ENCODE measurements around the gene CSHL1.
"Not testable (repeated sequence)": the region's sequence is repeated elsewhere in the genome, so short reads cannot be mapped to it uniquely, and the experiment has no call there.

CSHL1 gene

GRCh38 chr17:63919311-63919723, 8.3 kb upstream of the CSHL1 start:
- no peak overlapping the region for H3K4me3 ChIP-seq (ENCODE audit: low read depth, low read length)
- peak; percentile 97 for TF ChIP-seq CTCF (IDR thresholded peaks at IDR 0.05; ENCODE audit: insufficient read depth, low read depth, low read length, missing control alignments)
- DNase-seq (ENCODE audit: low read depth): peak; percentile 89

- not testable (repeated sequence) for H3K4me3 ChIP-seq (ENCODE audit: low read depth, low read length); DNase-seq (ENCODE audit: low read depth)
Measured at GRCh38 chr17:63918789-63919305, 7.8 kb upstream of the CSHL1 start, which contains the start of gene GH1. GH1 (minus strand) TSS chr17:63918839; CDS start chr17:63918776, 63 bp downstream.

- no peak for DNase-seq (ENCODE audit: low read depth)
- no peak for TF ChIP-seq CTCF (IDR thresholded peaks at IDR 0.05; ENCODE audit: insufficient read depth, low read depth, low read length, missing control alignments)
- H3K4me3 ChIP-seq (ENCODE audit: low read depth, low read length): no peak overlapping the region
Measured at GRCh38 chr17:63918305-63918704, 7.2 kb upstream of the CSHL1 start.

- DNase-seq (ENCODE audit: low read depth): no peak
- TF ChIP-seq CTCF (IDR thresholded peaks at IDR 0.05; ENCODE audit: insufficient read depth, low read depth, low read length, missing control alignments): no peak
- no peak overlapping the region for H3K4me3 ChIP-seq (ENCODE audit: low read depth, low read length)
Measured at GRCh38 chr17:63917646-63918045, 6.6 kb upstream of the CSHL1 start.

GRCh38 chr17:63917206-63917605, 6.1 kb upstream of the CSHL1 start:
- not testable (repeated sequence) for DNase-seq (ENCODE audit: low read depth); H3K4me3 ChIP-seq (ENCODE audit: low read depth, low read length)

- no peak for DNase-seq (ENCODE audit: low read depth)
- TF ChIP-seq CTCF (IDR thresholded peaks at IDR 0.05; ENCODE audit: insufficient read depth, low read depth, low read length, missing control alignments): no peak
- H3K4me3 ChIP-seq (ENCODE audit: low read depth, low read length): no peak overlapping the region
Measured at GRCh38 chr17:63916566-63917185, 5.6 kb upstream of the CSHL1 start.

- H3K4me3 ChIP-seq (ENCODE audit: low read depth, low read length); DNase-seq (ENCODE audit: low read depth): not testable (repeated sequence)
Measured at GRCh38 chr17:63915753-63916152, 4.7 kb upstream of the CSHL1 start.

GRCh38 chr17:63914471-63914870, 3.4 kb upstream of the CSHL1 start:
- DNase-seq (ENCODE audit: low read depth): no peak
- no peak for TF ChIP-seq CTCF (IDR thresholded peaks at IDR 0.05; ENCODE audit: insufficient read depth, low read depth, low read length, missing control alignments)
- no peak overlapping the region for H3K4me3 ChIP-seq (ENCODE audit: low read depth, low read length)

Measured in GM12865 (cell line).